Skeletal muscle satellite cell (primary cell): ENCODE data around the gene RAD51B.
"Not testable (repeated sequence)": the region's sequence is repeated elsewhere in the genome, so short reads cannot be mapped to it uniquely, and the experiment has no call there.

Experiments
- H3K27me3 ChIP-seq: 2 replicates; pipeline ENCODE4 v1.7.0; 2013; ENCODE audit warnings: low read length; ENCODE audit not compliant: control insufficient read depth, insufficient read depth
- H3K36me3 ChIP-seq: 2 replicates; pipeline ENCODE4 v1.7.0; 2013; ENCODE audit warnings: mild to moderate bottlenecking, control low read depth, low read length; ENCODE audit not compliant: insufficient read depth
- H3K4me1 ChIP-seq: 2 replicates; pipeline ENCODE4 v1.7.0; 2013; ENCODE audit warnings: low read length; ENCODE audit not compliant: control insufficient read depth, insufficient read depth
- H3K4me2 ChIP-seq: 2 replicates; pipeline ENCODE4 v1.7.0; 2013; ENCODE audit warnings: mild to moderate bottlenecking, low read length
- H3K4me3 ChIP-seq: 2 replicates; pipeline ENCODE4 v1.7.0; 2013; ENCODE audit warnings: low read length
- H3K9ac ChIP-seq: 2 replicates; pipeline ENCODE4 v1.7.0; 2013; ENCODE audit warnings: mild to moderate bottlenecking, low read depth, low read length, moderate library complexity
- H3K9me3 ChIP-seq: replicated peaks from 2 replicates; pipeline ENCODE4 v1.7.0; 2013; ENCODE audit warnings: mild to moderate bottlenecking, control low read depth, low read length

Gene RAD51B

GRCh38 chr14:67975470-67975869 is 155.9 kb downstream of the RAD51B start:
- Histone ChIP-seq H3K9me3 (no peaks in the 10 kb centered on the region), H3K9ac (no peak overlapping the region), H3K4me1 (no peaks in the 10 kb centered on the region), H3K4me3 (no peak overlapping the region), H3K36me3 (no peaks in the 10 kb centered on the region), H3K27me3 (no peaks in the 10 kb centered on the region), H3K4me2 (no peak overlapping the region)

GRCh38 chr14:67977434-67978034 is 158.0 kb downstream of the RAD51B start:
- Histone ChIP-seq H3K36me3 (no peaks in the 10 kb centered on the region), H3K27me3 (no peaks in the 10 kb centered on the region), H3K9ac (no peak overlapping the region), H3K4me1 (no peaks in the 10 kb centered on the region), H3K9me3 (no peaks in the 10 kb centered on the region), H3K4me3 (no peak overlapping the region), H3K4me2 (no peak overlapping the region)

GRCh38 chr14:67978749-67979148 is 159.2 kb downstream of the RAD51B start:
- H3K9ac ChIP-seq: no peak overlapping the region
- H3K27me3 ChIP-seq: no peaks in the 10 kb centered on the region
- H3K36me3 ChIP-seq: no peaks in the 10 kb centered on the region
- H3K4me3 ChIP-seq: no peak overlapping the region
- H3K4me1 ChIP-seq: no peaks in the 10 kb centered on the region
- no peak overlapping the region for H3K4me2 ChIP-seq
- no peaks in the 10 kb centered on the region for H3K9me3 ChIP-seq

- Histone ChIP-seq H3K27me3 (no peaks in the 10 kb centered on the region), H3K36me3 (no peaks in the 10 kb centered on the region), H3K4me2 (no peak overlapping the region), H3K9ac (no peak overlapping the region), H3K4me3 (no peak overlapping the region), H3K9me3 (no peaks in the 10 kb centered on the region), H3K4me1 (peaks cover 15% of the 10 kb centered on the region)
These were observed 163.4 kb downstream of the RAD51B start for GRCh38 chr14:67982711-67983608.

GRCh38 chr14:67984274-67984673 is 164.7 kb downstream of the RAD51B start:
- no peaks in the 10 kb centered on the region for H3K27me3 ChIP-seq
- no peak overlapping the region for H3K4me3 ChIP-seq
- H3K36me3 ChIP-seq: no peaks in the 10 kb centered on the region
- H3K9me3 ChIP-seq: no peaks in the 10 kb centered on the region
- no peak overlapping the region for H3K4me2 ChIP-seq
- H3K9ac ChIP-seq: no peak overlapping the region
- H3K4me1 ChIP-seq: peaks cover 17% of the 10 kb centered on the region

- Histone ChIP-seq H3K4me3 (no peak overlapping the region), H3K36me3 (no peaks in the 10 kb centered on the region), H3K9ac (no peak overlapping the region), H3K9me3 (no peaks in the 10 kb centered on the region), H3K4me1 (peaks cover 17% of the 10 kb centered on the region), H3K4me2 (no peak overlapping the region), H3K27me3 (no peaks in the 10 kb centered on the region)
These were observed 166.7 kb downstream of the RAD51B start for GRCh38 chr14:67986131-67986841.

GRCh38 chr14:67987606-67988005 is 168.0 kb downstream of the RAD51B start:
- Histone ChIP-seq H3K9ac (no peak overlapping the region), H3K27me3 (no peaks in the 10 kb centered on the region), H3K36me3 (no peaks in the 10 kb centered on the region), H3K4me3 (no peak overlapping the region), H3K4me2 (peak overlapping the region; percentile 60), H3K4me1 (peaks cover 17% of the 10 kb centered on the region), H3K9me3 (no peaks in the 10 kb centered on the region)

GRCh38 chr14:67988210-67988609 is 168.6 kb downstream of the RAD51B start:
- not testable (repeated sequence) for H3K27me3 ChIP-seq, H3K9me3 ChIP-seq, H3K4me2 ChIP-seq, H3K9ac ChIP-seq, H3K36me3 ChIP-seq, H3K4me3 ChIP-seq
- H3K4me1 ChIP-seq: peaks cover 17% of the 10 kb centered on the region

- no peak overlapping the region for H3K4me2 ChIP-seq
- H3K9ac ChIP-seq: no peak overlapping the region
- H3K9me3 ChIP-seq: no peaks in the 10 kb centered on the region
- no peaks in the 10 kb centered on the region for H3K36me3 ChIP-seq
- no peaks in the 10 kb centered on the region for H3K27me3 ChIP-seq
- peaks cover 17% of the 10 kb centered on the region for H3K4me1 ChIP-seq
- H3K4me3 ChIP-seq: no peak overlapping the region
These were observed 171.0 kb downstream of the RAD51B start for GRCh38 chr14:67990576-67990975.

- no peak overlapping the region for H3K4me2 ChIP-seq
- no peaks in the 10 kb centered on the region for H3K9me3 ChIP-seq
- H3K36me3 ChIP-seq: no peaks in the 10 kb centered on the region
- H3K27me3 ChIP-seq: no peaks in the 10 kb centered on the region
- peaks cover 9% of the 10 kb centered on the region for H3K4me1 ChIP-seq
- no peak overlapping the region for H3K4me3 ChIP-seq
- H3K9ac ChIP-seq: no peak overlapping the region
These were observed 175.0 kb downstream of the RAD51B start for GRCh38 chr14:67994531-67994930.

- no peaks in the 10 kb centered on the region for H3K27me3 ChIP-seq
- no peaks in the 10 kb centered on the region for H3K9me3 ChIP-seq
- peaks cover 21% of the 10 kb centered on the region for H3K4me1 ChIP-seq
- no peaks in the 10 kb centered on the region for H3K36me3 ChIP-seq
- no peak overlapping the region for H3K9ac ChIP-seq
- H3K4me3 ChIP-seq: no peak overlapping the region
- H3K4me2 ChIP-seq: no peak overlapping the region
These were observed 176.7 kb downstream of the RAD51B start for GRCh38 chr14:67996235-67996634.
